ENCODE results near the gene GRID2. TPM values are rescaled to one million over a fixed set of nuclear protein-coding genes. Genes with fewer than 3 reads are reported as not detected.

GRID2 gene
- total RNA-seq, 1 experiment from 2014 or later: 2.2 TPM

- Histone ChIP-seq H4K20me1 (ENCODE audit: low read length) (no peaks in the 10 kb centered on the region), H3K27ac (ENCODE audit: low read length) (no peak overlapping the region), H3K4me1 (ENCODE audit: insufficient read depth, low read length) (no peaks in the 10 kb centered on the region), H3K79me2 (ENCODE audit: low read length) (no peaks in the 10 kb centered on the region), H3K27me3 (ENCODE audit: low read length) (peaks cover 3% of the 10 kb centered on the region; the same call in 1 of the 2 replicates), H3K4me2 (ENCODE audit: low read length) (no peak overlapping the region), H3K36me3 (ENCODE audit: low read depth, low read length) (no peaks in the 10 kb centered on the region), H3K9me2 (replicated peaks; ENCODE audit: low read length) (no peaks in the 10 kb centered on the region), H3K4me3 (ENCODE audit: low read length) (no peak overlapping the region), H3K9ac (ENCODE audit: low read length) (no peak overlapping the region), H3K9me3 (ENCODE audit: low read length) (no peaks in the 10 kb centered on the region), H2AFZ (ENCODE audit: low read length) (no peak overlapping the region), H3F3A (ENCODE audit: low read length, unreplicated experiment) (no peaks in the 10 kb centered on the region)
- ATAC-seq (no peak), DNase-seq (no peak)
- BruUV-seq (replicated peaks): no TSS peak
- ChIA-PET POLR2A (ENCODE audit: unreplicated experiment) (no interaction called here), CTCF (no interaction called here)
- intact Hi-C loops (cut with micrococcal nuclease): no loop called here
- TF ChIP-seq CTCF (conservative IDR thresholded peaks at IDR 0.05; ENCODE audit: low read depth, low read length): no peak
- no peak for TF ChIP-seq EZH2 (IDR thresholded peaks at IDR 0.05; ENCODE audit: low read length, unreplicated experiment)
- TF ChIP-seq EZH2phosphoT487 (IDR thresholded peaks at IDR 0.05; ENCODE audit: borderline replicate concordance, low read length): no peak
Measured at GRCh38 chr4:93212250-93212649, 908.5 kb downstream of the GRID2 start.

- no TSS peak for BruUV-seq (replicated peaks)
Measured at GRCh38 chr4:93216646-93217045, 912.9 kb downstream of the GRID2 start.

More at GRCh38 chr4:93216646-93217045, 912.9 kb downstream of the GRID2 start:
- TF ChIP-seq EZH2 (IDR thresholded peaks at IDR 0.05; ENCODE audit: low read length, unreplicated experiment) (no peak), EZH2phosphoT487 (IDR thresholded peaks at IDR 0.05; ENCODE audit: borderline replicate concordance, low read length) (no peak), CTCF (conservative IDR thresholded peaks at IDR 0.05; ENCODE audit: low read depth, low read length) (no peak)
- Histone ChIP-seq H3K79me2 (ENCODE audit: low read length) (no peaks in the 10 kb centered on the region), H3K36me3 (ENCODE audit: low read depth, low read length) (no peaks in the 10 kb centered on the region), H3K4me2 (ENCODE audit: low read length) (no peak overlapping the region), H3F3A (ENCODE audit: low read length, unreplicated experiment) (no peaks in the 10 kb centered on the region), H3K27me3 (ENCODE audit: low read length) (peaks cover 3% of the 10 kb centered on the region; the same call in 1 of the 2 replicates), H3K4me1 (ENCODE audit: insufficient read depth, low read length) (no peaks in the 10 kb centered on the region), H3K27ac (ENCODE audit: low read length) (no peak overlapping the region), H3K9me2 (replicated peaks; ENCODE audit: low read length) (no peaks in the 10 kb centered on the region), H2AFZ (ENCODE audit: low read length) (no peak overlapping the region), H3K9me3 (ENCODE audit: low read length) (no peaks in the 10 kb centered on the region), H3K4me3 (ENCODE audit: low read length) (no peak overlapping the region), H3K9ac (ENCODE audit: low read length) (no peak overlapping the region), H4K20me1 (ENCODE audit: low read length) (no peaks in the 10 kb centered on the region)
- ATAC-seq (no peak), DNase-seq (no peak)
- ChIA-PET POLR2A (ENCODE audit: unreplicated experiment) (no interaction called here), CTCF (no interaction called here)
- intact Hi-C loops (cut with micrococcal nuclease): no loop called here
